Adrenal gland (tissue), 5 donors: ENCODE results near the gene CYP26C1.

ENCODE experiments used
- POLR2A ChIP-seq, 2 donors: fragments of 450-650 bp; IDR thresholded peaks; one replicate each; pipeline ENCODE4 v1.6.1; 2017; ENCODE audit warnings: antibody characterized with exemption in 2 of 2, mild to moderate bottlenecking in 2 of 2, moderate library complexity in 1 of 2
- TF ChIP-seq, protein P1 (sequence below), 6 experiments: fragments of 450-650 bp in 4 of 6; fragments of 200-600 bp in 2 of 6; sonication (generic) in 1 of 6; IDR thresholded peaks; 1 replicate in 5 of 6; 2 replicates in 1 of 6; pipeline versions ENCODE4 v1.5.1 to v1.8.0; 2016 to 2021; ENCODE audit warnings: antibody characterized with exemption in 6 of 6, mild to moderate bottlenecking in 2 of 6, moderate library complexity in 1 of 6
- donor health status: DM: no; HTN: no; CAD: no.

DNA sequence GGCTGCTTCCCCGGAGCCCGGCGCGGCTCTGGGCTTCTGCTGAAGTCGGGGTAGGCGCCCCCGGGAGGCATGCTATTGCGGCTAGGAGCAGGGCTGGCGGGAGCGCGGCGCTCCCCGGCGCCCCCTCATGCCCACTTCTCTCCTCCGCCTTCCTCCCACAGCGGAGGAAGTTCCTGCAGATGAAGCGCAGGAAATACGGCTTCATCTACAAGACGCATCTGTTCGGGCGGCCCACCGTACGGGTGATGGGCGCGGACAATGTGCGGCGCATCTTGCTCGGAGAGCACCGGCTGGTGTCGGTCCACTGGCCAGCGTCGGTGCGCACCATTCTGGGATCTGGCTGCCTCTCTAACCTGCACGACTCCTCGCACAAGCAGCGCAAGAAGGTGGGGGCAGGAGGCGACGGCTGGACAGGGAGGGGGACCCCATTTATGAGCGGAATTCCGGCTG lies 13.6 kb downstream of the CYP26C1 start:
- TF ChIP-seq POLR2A (IDR thresholded peaks at IDR 0.05) = no peak
- TF ChIP-seq, protein P1, sequence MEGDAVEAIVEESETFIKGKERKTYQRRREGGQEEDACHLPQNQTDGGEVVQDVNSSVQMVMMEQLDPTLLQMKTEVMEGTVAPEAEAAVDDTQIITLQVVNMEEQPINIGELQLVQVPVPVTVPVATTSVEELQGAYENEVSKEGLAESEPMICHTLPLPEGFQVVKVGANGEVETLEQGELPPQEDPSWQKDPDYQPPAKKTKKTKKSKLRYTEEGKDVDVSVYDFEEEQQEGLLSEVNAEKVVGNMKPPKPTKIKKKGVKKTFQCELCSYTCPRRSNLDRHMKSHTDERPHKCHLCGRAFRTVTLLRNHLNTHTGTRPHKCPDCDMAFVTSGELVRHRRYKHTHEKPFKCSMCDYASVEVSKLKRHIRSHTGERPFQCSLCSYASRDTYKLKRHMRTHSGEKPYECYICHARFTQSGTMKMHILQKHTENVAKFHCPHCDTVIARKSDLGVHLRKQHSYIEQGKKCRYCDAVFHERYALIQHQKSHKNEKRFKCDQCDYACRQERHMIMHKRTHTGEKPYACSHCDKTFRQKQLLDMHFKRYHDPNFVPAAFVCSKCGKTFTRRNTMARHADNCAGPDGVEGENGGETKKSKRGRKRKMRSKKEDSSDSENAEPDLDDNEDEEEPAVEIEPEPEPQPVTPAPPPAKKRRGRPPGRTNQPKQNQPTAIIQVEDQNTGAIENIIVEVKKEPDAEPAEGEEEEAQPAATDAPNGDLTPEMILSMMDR (IDR thresholded peaks at IDR 0.05) = no peak
